HEK293 (cell line): ENCODE data around the gene RAB3B.

Experiments
- BCL11B ChIP-seq: fragments of 450-650 bp; formaldehyde crosslinking; IDR thresholded peaks from 2 replicates; pipeline ENCODE4 v1.5.1; 2016; ENCODE audit warnings: low read depth, missing biosample characterization, missing genetic modification characterization
- IKZF3 ChIP-seq: fragments of 450-650 bp; IDR thresholded peaks from 2 replicates; pipeline ENCODE4 v1.5.0; 2018; ENCODE audit warnings: missing biosample characterization, mild to moderate bottlenecking, missing genetic modification characterization, moderate library complexity
- KLF16 ChIP-seq: fragments of 450-650 bp; formaldehyde crosslinking; IDR thresholded peaks from 2 replicates; pipeline ENCODE4 v1.5.1; 2017; ENCODE audit warnings: missing biosample characterization, missing genetic modification characterization
- SETDB1 ChIP-seq: IDR thresholded peaks from one replicate; pipeline ENCODE4 v1.6.1; 2017; ENCODE audit warnings: mild to moderate bottlenecking, low read length, moderate library complexity, mixed read lengths; ENCODE audit not compliant: insufficient read length
- SP2 ChIP-seq: fragments of 450-650 bp; formaldehyde crosslinking; IDR thresholded peaks from 2 replicates; pipeline ENCODE4 v1.5.1; 2016; ENCODE audit warnings: missing biosample characterization, missing genetic modification characterization
- ZBTB21 ChIP-seq: fragments of 450-650 bp; formaldehyde crosslinking; IDR thresholded peaks from 2 replicates; pipeline ENCODE4 v1.5.1; 2017; ENCODE audit warnings: missing biosample characterization, missing genetic modification characterization
- ZNF114 ChIP-seq: fragments of 450-650 bp; formaldehyde crosslinking; IDR thresholded peaks from 2 replicates; pipeline ENCODE4 v1.5.0; 2017; ENCODE audit warnings: missing biosample characterization, missing genetic modification characterization
- ZNF341 ChIP-seq: fragments of 450-650 bp; formaldehyde crosslinking; IDR thresholded peaks from 2 replicates; pipeline ENCODE4; 2016; ENCODE audit warnings: low read depth, missing biosample characterization, missing genetic modification characterization
- ZNF394 ChIP-seq: fragments of 450-650 bp; formaldehyde crosslinking; IDR thresholded peaks from 2 replicates; pipeline ENCODE4 v1.5.1; 2016; ENCODE audit warnings: missing biosample characterization, missing genetic modification characterization, mild to moderate bottlenecking, moderate library complexity, borderline replicate concordance
- ZNF404 ChIP-seq: fragments of 450-650 bp; formaldehyde crosslinking; IDR thresholded peaks from 2 replicates; pipeline ENCODE4 v1.5.1; 2017; ENCODE audit warnings: missing biosample characterization, missing genetic modification characterization
- ZNF416 ChIP-seq: fragments of 450-650 bp; formaldehyde crosslinking; IDR thresholded peaks from 2 replicates; pipeline ENCODE4 v1.5.1; 2016; ENCODE audit warnings: missing biosample characterization, missing genetic modification characterization
- ZNF514 ChIP-seq: fragments of 450-650 bp; formaldehyde crosslinking; IDR thresholded peaks from 2 replicates; pipeline ENCODE4 v1.5.1; 2016; ENCODE audit warnings: missing biosample characterization, missing genetic modification characterization
- ZNF549 ChIP-seq: fragments of 450-650 bp; IDR thresholded peaks from 2 replicates; pipeline ENCODE4 v1.5.1; 2018; ENCODE audit warnings: missing biosample characterization, missing genetic modification characterization, mild to moderate bottlenecking, inconsistent platforms, moderate library complexity
- ZNF626 ChIP-seq: fragments of 450-650 bp; sonication (Bioruptor Pico); formaldehyde crosslinking; IDR thresholded peaks from 2 replicates; pipeline ENCODE4 v1.5.1; 2018; ENCODE audit warnings: missing biosample characterization, missing genetic modification characterization, inconsistent platforms
- ZSCAN30 ChIP-seq: fragments of 450-650 bp; IDR thresholded peaks from 2 replicates; pipeline ENCODE4 v1.5.1; 2018; ENCODE audit warnings: missing biosample characterization, mild to moderate bottlenecking, missing genetic modification characterization, moderate library complexity
- TF ChIP-seq, protein P1 (sequence below): fragments of 450-650 bp; formaldehyde crosslinking; IDR thresholded peaks from 2 replicates; pipeline ENCODE4 v1.5.1; 2017; ENCODE audit warnings: missing biosample characterization, mild to moderate bottlenecking, missing genetic modification characterization, moderate library complexity
- TF ChIP-seq, protein P2 (sequence below): fragments of 450-650 bp; formaldehyde crosslinking; conservative IDR thresholded peaks from 2 replicates; pipeline ENCODE4 v1.5.1; 2016; ENCODE audit warnings: low read depth, missing biosample characterization, missing genetic modification characterization
- TF ChIP-seq, protein P3 (sequence below): fragments of 450-650 bp; formaldehyde crosslinking; conservative IDR thresholded peaks from 2 replicates; pipeline ENCODE4 v1.5.1; 2016; ENCODE audit warnings: low read depth, missing biosample characterization, missing genetic modification characterization
- TF ChIP-seq, protein P4 (sequence below): fragments of 450-650 bp; formaldehyde crosslinking; IDR thresholded peaks from 2 replicates; pipeline ENCODE4 v1.5.1; 2017; ENCODE audit warnings: missing biosample characterization, missing genetic modification characterization
- TF ChIP-seq, protein P5 (sequence below): fragments of 450-650 bp; formaldehyde crosslinking; IDR thresholded peaks from 2 replicates; pipeline ENCODE4 v1.5.1; 2016; ENCODE audit warnings: missing biosample characterization, missing genetic modification characterization
- TF ChIP-seq, protein P6 (sequence below): fragments of 450-650 bp; formaldehyde crosslinking; IDR thresholded peaks from 2 replicates; pipeline ENCODE4 v1.5.1; 2016; ENCODE audit warnings: missing biosample characterization, missing genetic modification characterization
- TF ChIP-seq, protein P7 (sequence below): fragments of 450-650 bp; formaldehyde crosslinking; IDR thresholded peaks from 2 replicates; pipeline ENCODE4 v1.5.1; 2016; ENCODE audit warnings: missing biosample characterization, missing genetic modification characterization

The RAB3B gene

DNA sequence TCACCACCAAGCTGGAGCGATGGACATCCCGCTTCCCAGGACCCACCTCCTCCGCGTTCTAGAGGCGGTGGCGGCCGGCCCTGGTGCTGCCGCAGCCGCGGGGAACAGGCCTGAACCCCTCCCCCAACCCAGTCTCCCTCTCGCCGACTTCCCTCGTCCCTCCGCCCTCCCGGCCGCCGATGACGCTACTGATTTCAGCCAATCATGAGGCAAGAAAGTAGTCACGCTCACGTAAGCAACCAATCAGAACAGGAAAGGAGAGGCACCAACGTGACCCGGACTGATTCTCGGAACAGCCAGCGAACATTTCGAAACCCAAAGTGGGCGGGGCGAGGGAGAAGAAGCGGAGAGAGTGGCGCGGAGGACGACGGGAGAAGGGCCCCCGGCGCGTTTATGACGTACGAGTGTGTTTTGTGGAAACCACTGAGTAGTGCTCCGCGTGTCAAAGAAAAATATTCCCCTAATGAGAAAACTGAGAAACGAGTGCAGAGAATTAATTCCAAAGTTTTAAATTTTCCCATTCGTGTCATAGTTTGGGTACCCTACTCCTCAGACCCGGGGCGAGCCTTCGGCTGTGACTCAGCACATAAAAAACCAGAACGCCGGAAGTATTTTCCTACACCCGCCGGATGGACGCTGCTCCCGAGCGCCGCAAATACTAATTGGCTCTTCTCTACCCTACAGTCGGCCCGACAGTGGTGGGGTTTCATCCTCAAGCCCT lies 111.7 kb downstream of the RAB3B start, which contains the start of gene NRDC (continued):
- no peak for TF ChIP-seq ZNF514 (tag by site-specific recombination)
- peak; percentile 27 for TF ChIP-seq SETDB1
- peak; percentile 70 for TF ChIP-seq ZSCAN30
- TF ChIP-seq, protein P1, sequence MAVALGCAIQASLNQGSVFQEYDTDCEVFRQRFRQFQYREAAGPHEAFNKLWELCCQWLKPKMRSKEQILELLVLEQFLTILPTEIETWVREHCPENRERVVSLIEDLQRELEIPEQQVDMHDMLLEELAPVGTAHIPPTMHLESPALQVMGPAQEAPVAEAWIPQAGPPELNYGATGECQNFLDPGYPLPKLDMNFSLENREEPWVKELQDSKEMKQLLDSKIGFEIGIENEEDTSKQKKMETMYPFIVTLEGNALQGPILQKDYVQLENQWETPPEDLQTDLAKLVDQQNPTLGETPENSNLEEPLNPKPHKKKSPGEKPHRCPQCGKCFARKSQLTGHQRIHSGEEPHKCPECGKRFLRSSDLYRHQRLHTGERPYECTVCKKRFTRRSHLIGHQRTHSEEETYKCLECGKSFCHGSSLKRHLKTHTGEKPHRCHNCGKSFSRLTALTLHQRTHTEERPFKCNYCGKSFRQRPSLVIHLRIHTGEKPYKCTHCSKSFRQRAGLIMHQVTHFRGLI (tag by site-specific recombination): peak; percentile 42; the same call in 1 of the 2 replicates
- peak; percentile 79 for TF ChIP-seq KLF16
- TF ChIP-seq, protein P2, sequence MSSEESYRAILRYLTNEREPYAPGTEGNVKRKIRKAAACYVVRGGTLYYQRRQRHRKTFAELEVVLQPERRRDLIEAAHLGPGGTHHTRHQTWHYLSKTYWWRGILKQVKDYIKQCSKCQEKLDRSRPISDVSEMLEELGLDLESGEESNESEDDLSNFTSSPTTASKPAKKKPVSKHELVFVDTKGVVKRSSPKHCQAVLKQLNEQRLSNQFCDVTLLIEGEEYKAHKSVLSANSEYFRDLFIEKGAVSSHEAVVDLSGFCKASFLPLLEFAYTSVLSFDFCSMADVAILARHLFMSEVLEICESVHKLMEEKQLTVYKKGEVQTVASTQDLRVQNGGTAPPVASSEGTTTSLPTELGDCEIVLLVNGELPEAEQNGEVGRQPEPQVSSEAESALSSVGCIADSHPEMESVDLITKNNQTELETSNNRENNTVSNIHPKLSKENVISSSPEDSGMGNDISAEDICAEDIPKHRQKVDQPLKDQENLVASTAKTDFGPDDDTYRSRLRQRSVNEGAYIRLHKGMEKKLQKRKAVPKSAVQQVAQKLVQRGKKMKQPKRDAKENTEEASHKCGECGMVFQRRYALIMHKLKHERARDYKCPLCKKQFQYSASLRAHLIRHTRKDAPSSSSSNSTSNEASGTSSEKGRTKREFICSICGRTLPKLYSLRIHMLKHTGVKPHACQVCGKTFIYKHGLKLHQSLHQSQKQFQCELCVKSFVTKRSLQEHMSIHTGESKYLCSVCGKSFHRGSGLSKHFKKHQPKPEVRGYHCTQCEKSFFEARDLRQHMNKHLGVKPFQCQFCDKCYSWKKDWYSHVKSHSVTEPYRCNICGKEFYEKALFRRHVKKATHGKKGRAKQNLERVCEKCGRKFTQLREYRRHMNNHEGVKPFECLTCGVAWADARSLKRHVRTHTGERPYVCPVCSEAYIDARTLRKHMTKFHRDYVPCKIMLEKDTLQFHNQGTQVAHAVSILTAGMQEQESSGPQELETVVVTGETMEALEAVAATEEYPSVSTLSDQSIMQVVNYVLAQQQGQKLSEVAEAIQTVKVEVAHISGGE (tag by site-specific recombination): peak; percentile 86
- TF ChIP-seq, protein P3, sequence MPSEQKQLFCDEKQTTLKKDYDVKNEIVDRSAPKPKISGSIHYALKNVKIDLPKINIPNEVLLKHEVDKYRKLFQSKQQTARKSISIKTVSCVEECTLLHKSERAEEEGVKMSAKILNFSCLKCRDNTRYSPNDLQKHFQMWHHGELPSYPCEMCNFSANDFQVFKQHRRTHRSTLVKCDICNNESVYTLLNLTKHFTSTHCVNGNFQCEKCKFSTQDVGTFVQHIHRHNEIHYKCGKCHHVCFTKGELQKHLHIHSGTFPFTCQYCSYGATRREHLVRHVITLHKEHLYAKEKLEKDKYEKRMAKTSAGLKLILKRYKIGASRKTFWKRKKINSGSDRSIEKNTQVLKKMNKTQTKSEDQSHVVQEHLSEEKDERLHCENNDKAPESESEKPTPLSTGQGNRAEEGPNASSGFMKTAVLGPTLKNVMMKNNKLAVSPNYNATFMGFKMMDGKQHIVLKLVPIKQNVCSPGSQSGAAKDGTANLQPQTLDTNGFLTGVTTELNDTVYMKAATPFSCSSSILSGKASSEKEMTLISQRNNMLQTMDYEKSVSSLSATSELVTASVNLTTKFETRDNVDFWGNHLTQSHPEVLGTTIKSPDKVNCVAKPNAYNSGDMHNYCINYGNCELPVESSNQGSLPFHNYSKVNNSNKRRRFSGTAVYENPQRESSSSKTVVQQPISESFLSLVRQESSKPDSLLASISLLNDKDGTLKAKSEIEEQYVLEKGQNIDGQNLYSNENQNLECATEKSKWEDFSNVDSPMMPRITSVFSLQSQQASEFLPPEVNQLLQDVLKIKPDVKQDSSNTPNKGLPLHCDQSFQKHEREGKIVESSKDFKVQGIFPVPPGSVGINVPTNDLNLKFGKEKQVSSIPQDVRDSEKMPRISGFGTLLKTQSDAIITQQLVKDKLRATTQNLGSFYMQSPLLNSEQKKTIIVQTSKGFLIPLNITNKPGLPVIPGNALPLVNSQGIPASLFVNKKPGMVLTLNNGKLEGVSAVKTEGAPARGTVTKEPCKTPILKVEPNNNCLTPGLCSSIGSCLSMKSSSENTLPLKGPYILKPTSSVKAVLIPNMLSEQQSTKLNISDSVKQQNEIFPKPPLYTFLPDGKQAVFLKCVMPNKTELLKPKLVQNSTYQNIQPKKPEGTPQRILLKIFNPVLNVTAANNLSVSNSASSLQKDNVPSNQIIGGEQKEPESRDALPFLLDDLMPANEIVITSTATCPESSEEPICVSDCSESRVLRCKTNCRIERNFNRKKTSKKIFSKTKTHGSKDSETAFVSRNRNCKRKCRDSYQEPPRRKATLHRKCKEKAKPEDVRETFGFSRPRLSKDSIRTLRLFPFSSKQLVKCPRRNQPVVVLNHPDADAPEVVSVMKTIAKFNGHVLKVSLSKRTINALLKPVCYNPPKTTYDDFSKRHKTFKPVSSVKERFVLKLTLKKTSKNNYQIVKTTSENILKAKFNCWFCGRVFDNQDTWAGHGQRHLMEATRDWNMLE (tag by site-specific recombination): peak; percentile 98
- no peak for TF ChIP-seq ZNF416 (tag by site-specific recombination)
- peak; percentile 76; the same call in 1 of the 2 replicates for TF ChIP-seq ZNF394 (tag by site-specific recombination)
- TF ChIP-seq, protein P4, sequence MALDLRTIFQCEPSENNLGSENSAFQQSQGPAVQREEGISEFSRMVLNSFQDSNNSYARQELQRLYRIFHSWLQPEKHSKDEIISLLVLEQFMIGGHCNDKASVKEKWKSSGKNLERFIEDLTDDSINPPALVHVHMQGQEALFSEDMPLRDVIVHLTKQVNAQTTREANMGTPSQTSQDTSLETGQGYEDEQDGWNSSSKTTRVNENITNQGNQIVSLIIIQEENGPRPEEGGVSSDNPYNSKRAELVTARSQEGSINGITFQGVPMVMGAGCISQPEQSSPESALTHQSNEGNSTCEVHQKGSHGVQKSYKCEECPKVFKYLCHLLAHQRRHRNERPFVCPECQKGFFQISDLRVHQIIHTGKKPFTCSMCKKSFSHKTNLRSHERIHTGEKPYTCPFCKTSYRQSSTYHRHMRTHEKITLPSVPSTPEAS (tag by site-specific recombination): peak; percentile 7; the same call in 1 of the 2 replicates
- peak; percentile 63; the same call in 1 of the 2 replicates for TF ChIP-seq BCL11B (tag by site-specific recombination)
- TF ChIP-seq ZNF341 (tag by site-specific recombination): peak; percentile 100
- peak; percentile 96 for TF ChIP-seq ZBTB21 (tag by site-specific recombination)
- TF ChIP-seq SP2: peak; percentile 99
- TF ChIP-seq, protein P5, sequence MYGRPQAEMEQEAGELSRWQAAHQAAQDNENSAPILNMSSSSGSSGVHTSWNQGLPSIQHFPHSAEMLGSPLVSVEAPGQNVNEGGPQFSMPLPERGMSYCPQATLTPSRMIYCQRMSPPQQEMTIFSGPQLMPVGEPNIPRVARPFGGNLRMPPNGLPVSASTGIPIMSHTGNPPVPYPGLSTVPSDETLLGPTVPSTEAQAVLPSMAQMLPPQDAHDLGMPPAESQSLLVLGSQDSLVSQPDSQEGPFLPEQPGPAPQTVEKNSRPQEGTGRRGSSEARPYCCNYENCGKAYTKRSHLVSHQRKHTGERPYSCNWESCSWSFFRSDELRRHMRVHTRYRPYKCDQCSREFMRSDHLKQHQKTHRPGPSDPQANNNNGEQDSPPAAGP (tag by site-specific recombination): peak; percentile 74
- TF ChIP-seq, protein P6, sequence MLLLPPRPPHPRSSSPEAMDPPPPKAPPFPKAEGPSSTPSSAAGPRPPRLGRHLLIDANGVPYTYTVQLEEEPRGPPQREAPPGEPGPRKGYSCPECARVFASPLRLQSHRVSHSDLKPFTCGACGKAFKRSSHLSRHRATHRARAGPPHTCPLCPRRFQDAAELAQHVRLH: peak; percentile 61; the same call in 1 of the 2 replicates
- TF ChIP-seq IKZF3: peak; percentile 19; the same call in 1 of the 2 replicates
- no peak for TF ChIP-seq ZNF114
- TF ChIP-seq, protein P7, sequence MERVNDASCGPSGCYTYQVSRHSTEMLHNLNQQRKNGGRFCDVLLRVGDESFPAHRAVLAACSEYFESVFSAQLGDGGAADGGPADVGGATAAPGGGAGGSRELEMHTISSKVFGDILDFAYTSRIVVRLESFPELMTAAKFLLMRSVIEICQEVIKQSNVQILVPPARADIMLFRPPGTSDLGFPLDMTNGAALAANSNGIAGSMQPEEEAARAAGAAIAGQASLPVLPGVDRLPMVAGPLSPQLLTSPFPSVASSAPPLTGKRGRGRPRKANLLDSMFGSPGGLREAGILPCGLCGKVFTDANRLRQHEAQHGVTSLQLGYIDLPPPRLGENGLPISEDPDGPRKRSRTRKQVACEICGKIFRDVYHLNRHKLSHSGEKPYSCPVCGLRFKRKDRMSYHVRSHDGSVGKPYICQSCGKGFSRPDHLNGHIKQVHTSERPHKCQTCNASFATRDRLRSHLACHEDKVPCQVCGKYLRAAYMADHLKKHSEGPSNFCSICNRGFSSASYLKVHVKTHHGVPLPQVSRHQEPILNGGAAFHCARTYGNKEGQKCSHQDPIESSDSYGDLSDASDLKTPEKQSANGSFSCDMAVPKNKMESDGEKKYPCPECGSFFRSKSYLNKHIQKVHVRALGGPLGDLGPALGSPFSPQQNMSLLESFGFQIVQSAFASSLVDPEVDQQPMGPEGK (tag by site-specific recombination): peak; percentile 90
- no peak for TF ChIP-seq ZNF404 (tag by site-specific recombination)
- TF ChIP-seq ZNF626 (tag by site-specific recombination): no peak
- no peak for TF ChIP-seq ZNF549 (tag by site-specific recombination)
